Prostate gland (tissue), 2 donors: Measurements from ENCODE around the gene RNU7-1.

Source experiments
- POLR2A ChIP-seq: fragments of 450-650 bp; IDR thresholded peaks from one replicate; pipeline ENCODE4 v1.6.1; 2016; ENCODE audit warnings: antibody characterized with exemption, mild to moderate bottlenecking
- POLR2AphosphoS5 ChIP-seq: sonication (generic); formaldehyde crosslinking; IDR thresholded peaks from one replicate; pipeline ENCODE4 v1.6.1; 2017; ENCODE audit warnings: antibody characterized with exemption
- TF ChIP-seq, protein P1 (sequence below), 4 experiments: fragments of 200-600 bp in 2 of 4; fragments of 450-650 bp in 2 of 4; sonication (generic) in 2 of 4; IDR thresholded peaks; 1 replicate in 3 of 4; 2 replicates in 1 of 4; pipeline ENCODE4 v1.5.1; 2016 to 2019; ENCODE audit warnings: antibody characterized with exemption in 4 of 4, mild to moderate bottlenecking in 2 of 4, moderate library complexity in 2 of 4

- TF ChIP-seq, protein P1, sequence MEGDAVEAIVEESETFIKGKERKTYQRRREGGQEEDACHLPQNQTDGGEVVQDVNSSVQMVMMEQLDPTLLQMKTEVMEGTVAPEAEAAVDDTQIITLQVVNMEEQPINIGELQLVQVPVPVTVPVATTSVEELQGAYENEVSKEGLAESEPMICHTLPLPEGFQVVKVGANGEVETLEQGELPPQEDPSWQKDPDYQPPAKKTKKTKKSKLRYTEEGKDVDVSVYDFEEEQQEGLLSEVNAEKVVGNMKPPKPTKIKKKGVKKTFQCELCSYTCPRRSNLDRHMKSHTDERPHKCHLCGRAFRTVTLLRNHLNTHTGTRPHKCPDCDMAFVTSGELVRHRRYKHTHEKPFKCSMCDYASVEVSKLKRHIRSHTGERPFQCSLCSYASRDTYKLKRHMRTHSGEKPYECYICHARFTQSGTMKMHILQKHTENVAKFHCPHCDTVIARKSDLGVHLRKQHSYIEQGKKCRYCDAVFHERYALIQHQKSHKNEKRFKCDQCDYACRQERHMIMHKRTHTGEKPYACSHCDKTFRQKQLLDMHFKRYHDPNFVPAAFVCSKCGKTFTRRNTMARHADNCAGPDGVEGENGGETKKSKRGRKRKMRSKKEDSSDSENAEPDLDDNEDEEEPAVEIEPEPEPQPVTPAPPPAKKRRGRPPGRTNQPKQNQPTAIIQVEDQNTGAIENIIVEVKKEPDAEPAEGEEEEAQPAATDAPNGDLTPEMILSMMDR (IDR thresholded peaks at IDR 0.05): no peak
- TF ChIP-seq POLR2AphosphoS5 (no peak), POLR2A (no peak)
Observed at GRCh38 chr12:6899427-6899826, 44.2 kb upstream of the RNU7-1 start.
